Ovary (tissue), 9 donors: ENCODE data around the gene SND1. TPM values are rescaled to one million over a fixed set of nuclear protein-coding genes. Genes with fewer than 3 reads are reported as not detected.

ENCODE experiments used
- DNase-seq, 5 donors: peaks; one replicate each; pipeline ENCODE4 v3.0.0-alpha.2; 2019 to 2020
- H3K27ac ChIP-seq, 2 donors: fragments of 200-600 bp; one replicate each; pipeline versions ENCODE4 v1.5.1 to v1.8.0; 2019 to 2022
- H3K27me3 ChIP-seq: fragments of 200-600 bp; one replicate; pipeline ENCODE4 v1.8.0; 2022
- H3K36me3 ChIP-seq: fragments of 200-600 bp; sonication (generic); one replicate; pipeline ENCODE4 v1.5.1; 2019
- H3K4me1 ChIP-seq: one replicate; pipeline ENCODE4 v1.8.1; 2013; ENCODE audit warnings: mild to moderate bottlenecking, moderate library complexity; ENCODE audit not compliant: insufficient read depth
- H3K4me3 ChIP-seq: fragments of 200-600 bp; sonication (generic); one replicate; pipeline ENCODE4 v1.5.1; 2017
- H3K9me3 ChIP-seq, 2 donors: fragments of 200-600 bp in 1 of 2; sonication (generic) in 1 of 2; one replicate each; pipeline versions ENCODE4 v1.5.1 to v1.8.1; 2013 to 2019; ENCODE audit warnings: mild to moderate bottlenecking in 1 of 2, moderate library complexity in 1 of 2
- CTCF ChIP-seq, 3 donors: fragments of 450-650 bp in 2 of 3; fragments of 200-600 bp in 1 of 3; IDR thresholded peaks; one replicate each; pipeline versions ENCODE4 v1.5.1 to v1.8.0; 2016 to 2022; ENCODE audit warnings: antibody characterized with exemption in 3 of 3, mild to moderate bottlenecking in 1 of 3
- EP300 ChIP-seq: sonication (generic); formaldehyde crosslinking; IDR thresholded peaks from one replicate; pipeline ENCODE4 v1.6.1; 2017; ENCODE audit warnings: antibody characterized with exemption
- POLR2A ChIP-seq: fragments of 450-650 bp; IDR thresholded peaks from one replicate; pipeline ENCODE4 v1.6.1; 2017; ENCODE audit warnings: antibody characterized with exemption, mild to moderate bottlenecking, moderate library complexity
- WGBS, 3 donors: extraction: QIAGEN DNeasy Blood & Tissue Kit in 1 of 3; methylation state at CpG; one replicate each; pipeline versions ENCODE4 v1.1.5 to v1.1.7; 2013 to 2017; 5-methylcytosine and 5-hydroxymethylcytosine counted together
- intact Hi-C, 4 donors: fragments of 100-400 bp; cut with DNase I; formaldehyde crosslinking; loops; one replicate each; pipeline versions ENCODE4 v1.11.0 to v1.15.1; 2022 to 2023
- polyA plus RNA-seq, 2 donors: library from polyadenylated mRNA; stranded (reverse); fragments of 200-250 nt in 1 of 2; fragments of 350-450 nt in 1 of 2; fragmentation: Illumina TruSeq in 1 of 2; extraction: RNeasy Lipid Tissue Mini Kit (QIAGEN cat#74804) in 1 of 2; gene quantifications; one replicate each; pipeline ENCODE4 v1.2.3, GENCODE V29; 2013 to 2014
- total RNA-seq, 7 donors: library from RNA; depleted of rRNA in 2 of 7; stranded (reverse); fragments of >200 nt in 2 of 7; fragmentation: NEBNext Ultra II Directional in 3 of 7; extraction: Animal tissue kit (Norgen Biotek cat#: 25700) in 3 of 7; gene quantifications; one replicate each; pipeline versions ENCODE4 v1.1.0 to v1.2.4, GENCODE V29; 2016 to 2023
- donor health status: DM: no; HTN: no; CAD: no; lungs with moderate emphysema.
- donor health status: DM: no; HTN: no; CAD: no.
- donor health status: Bipolar disorder and iron deficiency.
- donor health status: DM: yes; HTN: yes; CAD: no.
- donor health status: DM: no; HTN: no; CAD: no.
- donor health status: DM: yes; HTN: yes; CAD: no.

SND1 gene
- total and polyA plus RNA-seq, 9 donors = 91.4 to 297 (median 182) TPM

GRCh38 chr7:127675721-127676120 is 23.7 kb downstream of the SND1 start:
- WGBS, 3 donors = 89 to 91% (median 91%) methylated on average over 5 of the region's 5 CpGs
- TF ChIP-seq POLR2A (no peak), CTCF (IDR thresholded peaks at IDR 0.05) (no peak), EP300 (no peak)
- no peak overlapping the region for H3K27ac ChIP-seq
- H3K4me1 ChIP-seq = peaks cover 6% of the 10 kb centered on the region
- no peaks in the 10 kb centered on the region for H3K9me3 ChIP-seq
- no peak for DNase-seq
- no peaks in the 10 kb centered on the region for H3K36me3 ChIP-seq
- intact Hi-C loops = no loop called here
- H3K27me3 ChIP-seq = no peaks in the 10 kb centered on the region
- no peak overlapping the region for H3K4me3 ChIP-seq

DNA sequence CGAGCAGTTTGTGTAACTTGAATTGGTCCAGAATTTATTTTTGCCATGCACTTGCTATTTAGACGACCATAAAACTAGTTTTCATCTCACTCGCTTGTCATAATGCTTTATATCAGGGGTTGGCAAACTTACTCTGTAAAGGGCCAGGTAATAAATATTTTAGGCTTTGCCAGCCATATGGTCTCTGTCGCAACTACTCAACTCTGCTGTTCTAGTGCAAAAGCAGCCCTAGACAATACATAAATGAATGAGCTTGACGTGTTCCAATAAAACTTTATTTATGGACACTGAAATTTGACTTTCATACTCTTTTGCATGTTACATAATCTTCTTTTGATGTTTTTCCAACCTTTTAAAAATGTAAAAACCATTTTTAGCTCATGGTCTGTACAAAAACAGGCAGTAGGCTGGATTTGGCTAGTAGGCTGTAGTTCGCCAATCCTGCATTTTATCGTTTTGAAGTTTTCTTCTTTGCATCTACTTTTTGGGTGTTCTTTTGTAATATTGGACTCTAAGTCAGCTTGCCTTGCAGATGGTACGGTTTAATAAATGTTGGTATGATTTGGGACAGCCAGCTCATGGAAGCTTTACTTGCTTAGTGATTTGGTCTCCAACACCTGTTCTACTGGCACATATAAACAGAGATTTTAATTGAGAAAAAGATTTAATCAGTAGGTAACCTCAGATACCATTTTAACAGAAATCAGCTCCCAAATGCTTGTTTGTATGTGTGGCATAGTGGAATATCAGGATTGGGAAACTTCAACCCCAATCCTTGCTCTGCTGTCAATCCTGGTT is 25.6 kb downstream of the SND1 start:
- no peaks in the 10 kb centered on the region for H3K9me3 ChIP-seq
- H3K4me1 ChIP-seq = peaks cover 6% of the 10 kb centered on the region
- intact Hi-C loops = no loop called here
- DNase-seq = no peak
- no peaks in the 10 kb centered on the region for H3K36me3 ChIP-seq
- no peak for TF ChIP-seq EP300
- TF ChIP-seq CTCF (IDR thresholded peaks at IDR 0.05) = no peak
- no peak for TF ChIP-seq POLR2A
- 84 to 93% (median 91%) methylated on average over 8 of the region's 8 CpGs for WGBS, 3 donors
- no peak overlapping the region for H3K27ac ChIP-seq
- H3K27me3 ChIP-seq = no peaks in the 10 kb centered on the region
- no peak overlapping the region for H3K4me3 ChIP-seq

DNA sequence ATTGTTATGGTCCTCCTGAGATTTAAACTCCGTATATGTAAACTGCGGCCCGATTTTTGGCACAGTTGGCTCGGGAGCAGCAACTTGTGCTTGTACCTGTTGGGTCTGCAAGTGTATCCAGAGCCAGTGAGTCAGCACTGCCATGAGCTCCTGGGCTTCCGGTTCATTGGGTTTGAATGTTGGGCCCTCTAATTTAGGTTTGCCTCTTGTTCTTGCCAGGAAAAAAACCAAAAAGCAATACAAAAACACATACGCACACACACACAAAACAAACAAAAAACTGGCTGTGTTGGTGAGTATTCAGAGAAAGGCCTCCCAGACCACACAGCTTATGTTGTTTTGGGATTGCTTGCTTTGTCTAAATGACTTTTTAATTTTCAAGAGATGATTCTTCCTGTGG is 26.3 kb downstream of the SND1 start:
- peaks cover 6% of the 10 kb centered on the region for H3K4me1 ChIP-seq
- WGBS, 3 donors = 74 to 85% (median 85%) methylated on average over 6 of the region's 6 CpGs

GRCh38 chr7:127678947-127679346 is 27.0 kb downstream of the SND1 start:
- H3K36me3 ChIP-seq = no peaks in the 10 kb centered on the region
- no peaks in the 10 kb centered on the region for H3K9me3 ChIP-seq
- 91 to 93% (median 92%) methylated on average over 3 of the region's 3 CpGs for WGBS, 3 donors
- H3K27me3 ChIP-seq = no peaks in the 10 kb centered on the region
- no peak overlapping the region for H3K4me3 ChIP-seq
- TF ChIP-seq POLR2A (no peak), EP300 (no peak), CTCF (IDR thresholded peaks at IDR 0.05) (no peak)
- no peak for DNase-seq
- H3K4me1 ChIP-seq = peaks cover 4% of the 10 kb centered on the region
- intact Hi-C loops = no loop called here
- no peak overlapping the region for H3K27ac ChIP-seq

More for the DNA sequence above, 26.3 kb downstream of the SND1 start:
- Histone ChIP-seq H3K9me3 (no peaks in the 10 kb centered on the region), H3K4me3 (no peak overlapping the region), H3K27me3 (no peaks in the 10 kb centered on the region), H3K27ac (no peak overlapping the region), H3K36me3 (no peaks in the 10 kb centered on the region)
- TF ChIP-seq POLR2A = no peak
- TF ChIP-seq CTCF (IDR thresholded peaks at IDR 0.05) = no peak
- TF ChIP-seq EP300 = no peak
- intact Hi-C loops = no loop called here
- DNase-seq = no peak
